Activated T-cell treated with anti-CD3 and anti-CD28 coated beads, Interleukin-2, amount 50 U/mL, for 24 hours (primary cell): ENCODE results near the gene HLCS.

ENCODE experiments used
- DNase-seq: peaks from one replicate; pipeline ENCODE4 v3.0.0-alpha.2; 2020
- H3K27ac Mint-ChIP-seq: 2 replicates; pipeline ENCODE4 v1.8.0; 2020; ENCODE audit warnings: mild to moderate bottlenecking, mixed read lengths
- H3K27me3 Mint-ChIP-seq: 2 replicates; pipeline ENCODE4 v1.8.0; 2020; ENCODE audit warnings: mixed read lengths
- H3K36me3 Mint-ChIP-seq: 2 replicates; pipeline ENCODE4 v1.8.0; 2020; ENCODE audit warnings: low read depth, mixed read lengths
- H3K4me1 Mint-ChIP-seq: 2 replicates; pipeline ENCODE4 v1.8.0; 2020; ENCODE audit warnings: low read depth, mixed read lengths
- H3K4me3 Mint-ChIP-seq: 2 replicates; pipeline ENCODE4 v1.8.0; 2020; ENCODE audit warnings: mild to moderate bottlenecking, moderate library complexity, mixed read lengths
- H3K9me3 Mint-ChIP-seq: 2 replicates; pipeline ENCODE4 v1.8.0; 2020; ENCODE audit warnings: mixed read lengths

Gene HLCS

GRCh38 chr21:36708286-36709029 is 258.0 kb downstream of the HLCS start:
- peaks cover 93% of the 10 kb centered on the region for H3K27me3 Mint-ChIP-seq
- no peak for DNase-seq
- H3K4me3 Mint-ChIP-seq = peak overlapping the region; percentile 29
- no peak overlapping the region for H3K27ac Mint-ChIP-seq
- peaks cover 42% of the 10 kb centered on the region for H3K4me1 Mint-ChIP-seq
- H3K9me3 Mint-ChIP-seq = no peaks in the 10 kb centered on the region
- no peaks in the 10 kb centered on the region for H3K36me3 Mint-ChIP-seq

- H3K4me1 Mint-ChIP-seq = peaks cover 42% of the 10 kb centered on the region
These were observed 258.6 kb downstream of the HLCS start for GRCh38 chr21:36707763-36708285.

GRCh38 chr21:36706951-36707762 is 259.3 kb downstream of the HLCS start:
- DNase-seq = no peak
- H3K4me1 Mint-ChIP-seq = peaks cover 42% of the 10 kb centered on the region
- H3K36me3 Mint-ChIP-seq = no peaks in the 10 kb centered on the region
- no peak overlapping the region for H3K27ac Mint-ChIP-seq
- peak overlapping the region; percentile 3 for H3K4me3 Mint-ChIP-seq
- peaks cover 93% of the 10 kb centered on the region for H3K27me3 Mint-ChIP-seq
- H3K9me3 Mint-ChIP-seq = no peaks in the 10 kb centered on the region

More at GRCh38 chr21:36707763-36708285, 258.6 kb downstream of the HLCS start:
- peaks cover 93% of the 10 kb centered on the region for H3K27me3 Mint-ChIP-seq
- no peak overlapping the region for H3K27ac Mint-ChIP-seq
- no peaks in the 10 kb centered on the region for H3K36me3 Mint-ChIP-seq
- no peaks in the 10 kb centered on the region for H3K9me3 Mint-ChIP-seq
- peak overlapping the region; percentile 29 for H3K4me3 Mint-ChIP-seq
- no peak for DNase-seq

- H3K9me3 Mint-ChIP-seq = no peaks in the 10 kb centered on the region
- H3K36me3 Mint-ChIP-seq = no peaks in the 10 kb centered on the region
- peaks cover 47% of the 10 kb centered on the region for H3K4me1 Mint-ChIP-seq
- H3K27ac Mint-ChIP-seq = no peak overlapping the region
- H3K4me3 Mint-ChIP-seq = peak overlapping the region; percentile 25
- DNase-seq = no peak
- H3K27me3 Mint-ChIP-seq = peaks cover 95% of the 10 kb centered on the region
These were observed 260.0 kb downstream of the HLCS start for GRCh38 chr21:36706482-36706852.

GRCh38 chr21:36705679-36706481 is 260.6 kb downstream of the HLCS start:
- Mint-ChIP-seq H3K27me3 (peaks cover 94% of the 10 kb centered on the region), H3K4me1 (peaks cover 48% of the 10 kb centered on the region), H3K9me3 (no peaks in the 10 kb centered on the region), H3K27ac (no peak overlapping the region), H3K36me3 (no peaks in the 10 kb centered on the region), H3K4me3 (peak overlapping the region; percentile 4)
- no peak for DNase-seq

GRCh38 chr21:36704958-36705678 is 261.4 kb downstream of the HLCS start:
- peaks cover 54% of the 10 kb centered on the region for H3K4me1 Mint-ChIP-seq
- DNase-seq = no peak
- no peaks in the 10 kb centered on the region for H3K9me3 Mint-ChIP-seq
- H3K36me3 Mint-ChIP-seq = no peaks in the 10 kb centered on the region
- no peak overlapping the region for H3K27ac Mint-ChIP-seq
- H3K4me3 Mint-ChIP-seq = no peak overlapping the region
- peaks cover 94% of the 10 kb centered on the region for H3K27me3 Mint-ChIP-seq

GRCh38 chr21:36704281-36704957 is 262.1 kb downstream of the HLCS start:
- no peak for DNase-seq
- Mint-ChIP-seq H3K27me3 (peaks cover 90% of the 10 kb centered on the region), H3K4me3 (no peak overlapping the region), H3K9me3 (no peaks in the 10 kb centered on the region), H3K36me3 (no peaks in the 10 kb centered on the region), H3K27ac (no peak overlapping the region), H3K4me1 (peaks cover 52% of the 10 kb centered on the region)

GRCh38 chr21:36703626-36704280 is 262.7 kb downstream of the HLCS start:
- peaks cover 85% of the 10 kb centered on the region for H3K27me3 Mint-ChIP-seq
- H3K4me1 Mint-ChIP-seq = peaks cover 51% of the 10 kb centered on the region
- DNase-seq = no peak
- no peaks in the 10 kb centered on the region for H3K36me3 Mint-ChIP-seq
- H3K9me3 Mint-ChIP-seq = no peaks in the 10 kb centered on the region
- no peak overlapping the region for H3K4me3 Mint-ChIP-seq
- no peak overlapping the region for H3K27ac Mint-ChIP-seq

- peaks cover 45% of the 10 kb centered on the region for H3K4me1 Mint-ChIP-seq
- no peak overlapping the region for H3K4me3 Mint-ChIP-seq
- no peaks in the 10 kb centered on the region for H3K9me3 Mint-ChIP-seq
- H3K27ac Mint-ChIP-seq = no peak overlapping the region
- peaks cover 82% of the 10 kb centered on the region for H3K27me3 Mint-ChIP-seq
- DNase-seq = no peak
- no peaks in the 10 kb centered on the region for H3K36me3 Mint-ChIP-seq
These were observed 263.3 kb downstream of the HLCS start for GRCh38 chr21:36703123-36703522.

GRCh38 chr21:36702622-36702968 is 263.9 kb downstream of the HLCS start:
- H3K36me3 Mint-ChIP-seq = no peaks in the 10 kb centered on the region
- H3K9me3 Mint-ChIP-seq = no peaks in the 10 kb centered on the region
- H3K27ac Mint-ChIP-seq = no peak overlapping the region
- DNase-seq = no peak
- peaks cover 84% of the 10 kb centered on the region for H3K27me3 Mint-ChIP-seq
- H3K4me1 Mint-ChIP-seq = peaks cover 44% of the 10 kb centered on the region
- no peak overlapping the region for H3K4me3 Mint-ChIP-seq

- no peak for DNase-seq
- no peaks in the 10 kb centered on the region for H3K36me3 Mint-ChIP-seq
- peak overlapping the region; percentile 45 for H3K4me3 Mint-ChIP-seq
- no peaks in the 10 kb centered on the region for H3K9me3 Mint-ChIP-seq
- H3K4me1 Mint-ChIP-seq = peaks cover 41% of the 10 kb centered on the region
- H3K27me3 Mint-ChIP-seq = peaks cover 83% of the 10 kb centered on the region
- no peak overlapping the region for H3K27ac Mint-ChIP-seq
These were observed 264.5 kb downstream of the HLCS start for GRCh38 chr21:36701756-36702621.

GRCh38 chr21:36700971-36701755 is 265.3 kb downstream of the HLCS start:
- H3K9me3 Mint-ChIP-seq = no peaks in the 10 kb centered on the region
- H3K4me3 Mint-ChIP-seq = peak overlapping the region; percentile 57
- peaks cover 35% of the 10 kb centered on the region for H3K4me1 Mint-ChIP-seq
- H3K36me3 Mint-ChIP-seq = no peaks in the 10 kb centered on the region
- DNase-seq = no peak
- H3K27me3 Mint-ChIP-seq = peaks cover 83% of the 10 kb centered on the region
- no peak overlapping the region for H3K27ac Mint-ChIP-seq
